ENCODE data around the gene LRP10. TPM values are rescaled to one million over a fixed set of nuclear protein-coding genes. Genes with fewer than 3 reads are reported as not detected.

Gene LRP10
- total RNA-seq, 1 experiment from 2014 or later = 78.3 TPM

GRCh38 chr14:22900081-22900799 is 28.7 kb downstream of the LRP10 start:
- in situ Hi-C loops (cut with HindIII; ENCODE audit: low pct_unique_long_range_greater_than_20kb, low sequenced_read_pairs) = no loop called here

GRCh38 chr14:22901799-22902198 is 30.3 kb downstream of the LRP10 start:
- no peaks in the 10 kb centered on the region for H3K9me3 ChIP-seq (ENCODE audit: control insufficient read depth, insufficient read depth, low read depth, low read length)
- no TSS peak for BruUV-seq (replicated peaks)
- no peak overlapping the region for H3K27ac ChIP-seq (ENCODE audit: low read length)
- intact Hi-C loops (cut with micrococcal nuclease; ENCODE audit: unreplicated experiment) (no loop called here), in situ Hi-C loops (cut with HindIII; ENCODE audit: low pct_unique_long_range_greater_than_20kb, low sequenced_read_pairs) (no loop called here)
- no peak for TF ChIP-seq SIN3A (IDR thresholded peaks at IDR 0.05; ENCODE audit: borderline replicate concordance, insufficient read depth, low read depth, low read length)
- no peak for TF ChIP-seq REST (IDR thresholded peaks at IDR 0.05; ENCODE audit: insufficient read depth in 1 of 2, low read depth in 2 of 2, low read length in 1 of 2)
- TF ChIP-seq POLR2AphosphoS5 (IDR thresholded peaks at IDR 0.05; ENCODE audit: low read depth, low read length) = no peak
- TF ChIP-seq CTCF (IDR thresholded peaks at IDR 0.05) = no peak
- TF ChIP-seq TCF7L2 (IDR thresholded peaks at IDR 0.05; ENCODE audit: low read depth, low read length) = no peak
- CTCF ChIA-PET = interaction anchor here (0.5 to 2.1 kb wide), 3 partner anchors 80 to 189 kb away, joined by 3 to 16 read pairs (median 5); no protein-coding TSS in a partner anchor
- ATAC-seq (no peak), DNase-seq (ENCODE audit: low read depth, low spot score) (no peak)
- H3K4me1 ChIP-seq (ENCODE audit: control insufficient read depth, insufficient read depth, low read length) = no peaks in the 10 kb centered on the region
- peaks cover 16% of the 10 kb centered on the region for H3K36me3 ChIP-seq (ENCODE audit: control insufficient read depth, insufficient read depth, low read length)
- no peaks in the 10 kb centered on the region for H3K27me3 ChIP-seq (ENCODE audit: control insufficient read depth, insufficient read depth, low read length)
- POLR2A ChIA-PET = no interaction called here
- no peak overlapping the region for H3K4me3 ChIP-seq (ENCODE audit: low read depth in 2 of 2, low read length in 2 of 2)

More at GRCh38 chr14:22900081-22900799, 28.7 kb downstream of the LRP10 start:
- POLR2A ChIA-PET = no interaction called here
- BruUV-seq (replicated peaks) = no TSS peak
- CTCF ChIA-PET = interaction anchor here (0.6 to 0.8 kb wide), 4 partner anchors 42 to 81 kb away, joined by 3 to 6 read pairs (median 4); no protein-coding TSS in a partner anchor
- Histone ChIP-seq H3K27ac (ENCODE audit: low read length) (no peak overlapping the region), H3K27me3 (ENCODE audit: control insufficient read depth, insufficient read depth, low read length) (no peaks in the 10 kb centered on the region), H3K36me3 (ENCODE audit: control insufficient read depth, insufficient read depth, low read length) (peaks cover 4% of the 10 kb centered on the region; the same call in 1 of the 2 replicates), H3K4me3 (ENCODE audit: low read depth in 2 of 2, low read length in 2 of 2) (no peak overlapping the region), H3K4me1 (ENCODE audit: control insufficient read depth, insufficient read depth, low read length) (no peaks in the 10 kb centered on the region), H3K9me3 (ENCODE audit: control insufficient read depth, insufficient read depth, low read depth, low read length) (no peaks in the 10 kb centered on the region)
- intact Hi-C loops (cut with micrococcal nuclease; ENCODE audit: unreplicated experiment) = no loop called here
- peak; percentile 85 for ATAC-seq
- TF ChIP-seq REST (IDR thresholded peaks at IDR 0.05; ENCODE audit: insufficient read depth in 1 of 2, low read depth in 2 of 2, low read length in 1 of 2) (no peak), CTCF (IDR thresholded peaks at IDR 0.05) (peak; percentile 77), SIN3A (IDR thresholded peaks at IDR 0.05; ENCODE audit: borderline replicate concordance, insufficient read depth, low read depth, low read length) (no peak), TCF7L2 (IDR thresholded peaks at IDR 0.05; ENCODE audit: low read depth, low read length) (no peak), POLR2AphosphoS5 (IDR thresholded peaks at IDR 0.05; ENCODE audit: low read depth, low read length) (no peak)
- DNase-seq (ENCODE audit: low read depth, low spot score) = no peak

Data from Panc1 (cell line).